Left renal pelvis (tissue), 4 donors: ENCODE data around the gene ZNF689. TPM values are rescaled to one million over a fixed set of nuclear protein-coding genes. Genes with fewer than 3 reads are reported as not detected.

Experiments used
- DNase-seq, 4 donors: peaks; one replicate each; pipeline ENCODE4 v3.0.0-alpha.2; 2013; ENCODE audit warnings: low read depth in 4 of 4, low spot score in 3 of 4
- polyA plus RNA-seq, 4 donors: library from polyadenylated mRNA; unstranded; fragments of 120-200 nt; gene quantifications; one replicate each; pipeline ENCODE4 v1.2.1, GENCODE V29; 2013; ENCODE audit not compliant: insufficient read length in 4 of 4

The ZNF689 gene
- 10 to 100 TPM; 10.6 to 14.6 (median 13.2) TPM for polyA plus RNA-seq

GRCh38 chr16:30609926-30610839 is at the start of gene ZNF689:
Gene ZNF689 (minus strand): TSS chr16:30610389. CDS start chr16:30610041, 348 bp downstream.
- peak; percentile 95 to 99 (median 98) for DNase-seq

DNA sequence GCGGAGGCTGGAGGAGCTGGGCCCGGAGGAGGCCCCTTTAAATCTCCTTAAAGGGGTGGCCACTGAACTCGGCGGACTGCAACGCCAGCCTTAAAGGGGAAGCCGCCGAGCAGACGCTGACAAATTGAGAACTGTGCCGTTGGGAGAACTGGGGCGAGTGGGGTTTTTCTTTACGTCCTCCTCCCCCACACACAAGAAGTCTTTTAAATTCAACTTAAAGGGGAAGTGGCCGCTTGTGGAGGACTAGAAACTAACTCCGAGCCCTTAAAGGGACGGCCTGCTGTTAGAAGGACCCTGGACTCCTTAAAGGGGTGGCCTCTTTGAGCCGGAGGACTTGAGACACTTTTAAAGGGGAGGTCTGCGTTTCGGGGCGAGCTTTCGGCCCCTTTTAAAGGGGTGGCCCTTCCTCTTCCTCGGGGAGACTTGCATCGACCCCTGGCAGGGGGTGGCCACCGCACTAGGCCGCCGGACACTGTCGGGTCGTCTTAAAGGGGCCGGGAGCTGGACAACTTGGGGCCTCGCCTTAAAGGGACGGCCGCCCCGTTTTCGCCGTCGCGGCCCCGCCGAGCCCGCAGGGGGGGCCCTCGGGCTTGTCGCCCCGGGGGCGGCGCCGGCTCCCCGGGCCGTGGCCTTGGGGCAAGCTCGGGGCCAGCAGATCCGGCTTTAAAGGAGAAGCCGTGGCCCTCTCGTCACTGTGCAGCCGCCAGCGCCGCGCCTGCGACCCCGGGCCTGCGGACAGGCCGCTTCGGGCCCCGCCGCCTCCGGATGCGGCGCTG is 48.7 kb upstream of the ZNF689 start:
- peak in 3 of 4 donors; percentile 88 to 95 (median 90) for DNase-seq

DNA sequence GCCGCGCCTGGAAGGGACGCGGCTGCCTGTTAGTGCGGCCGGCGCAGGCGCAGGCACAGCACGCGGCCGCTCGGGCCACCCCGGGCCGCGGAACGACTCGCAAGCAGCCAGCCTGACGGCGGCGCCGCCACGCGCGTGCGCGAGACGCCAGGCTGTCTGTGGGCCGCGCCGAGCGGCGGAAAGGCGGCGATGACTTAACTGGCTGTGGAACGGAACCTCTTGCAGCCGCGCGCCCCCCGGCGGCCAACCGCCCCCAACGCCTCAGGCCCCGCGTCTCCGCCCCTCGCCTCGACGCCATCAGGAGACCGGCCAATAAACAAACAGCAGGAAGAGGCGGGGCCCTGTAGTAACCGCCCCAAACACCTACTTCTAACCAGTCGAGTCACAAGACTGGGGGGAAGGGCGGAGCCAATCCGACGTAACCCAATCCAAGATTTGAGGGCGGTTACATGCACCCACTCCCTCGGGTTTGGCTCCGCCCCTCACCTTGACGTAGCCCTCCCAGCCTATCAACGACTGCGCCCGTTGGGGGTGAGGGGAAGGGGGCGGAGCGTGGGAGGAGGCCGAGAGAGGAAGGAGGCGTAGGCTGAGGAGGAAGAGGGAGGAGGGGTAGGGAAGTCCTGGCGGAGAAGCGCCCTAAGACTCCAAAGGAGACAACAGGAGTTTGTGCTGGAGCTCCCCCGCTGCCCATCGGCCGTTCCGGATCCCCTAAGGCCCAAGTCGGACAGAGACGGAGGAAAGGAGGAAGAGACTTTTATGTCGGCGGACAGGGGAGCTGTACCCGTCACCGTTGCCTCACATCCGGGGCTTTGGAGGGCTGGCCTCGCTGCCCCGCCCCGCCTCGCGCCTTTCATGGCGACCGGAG is 47.9 kb upstream of the ZNF689 start, which contains the start of gene FBRS:
Gene FBRS (plus strand): TSS at position 566 of the 865 bp plus-strand sequence. CDS start 1,088 bp downstream, outside the sequence.
- DNase-seq: peak; percentile 100

DNA sequence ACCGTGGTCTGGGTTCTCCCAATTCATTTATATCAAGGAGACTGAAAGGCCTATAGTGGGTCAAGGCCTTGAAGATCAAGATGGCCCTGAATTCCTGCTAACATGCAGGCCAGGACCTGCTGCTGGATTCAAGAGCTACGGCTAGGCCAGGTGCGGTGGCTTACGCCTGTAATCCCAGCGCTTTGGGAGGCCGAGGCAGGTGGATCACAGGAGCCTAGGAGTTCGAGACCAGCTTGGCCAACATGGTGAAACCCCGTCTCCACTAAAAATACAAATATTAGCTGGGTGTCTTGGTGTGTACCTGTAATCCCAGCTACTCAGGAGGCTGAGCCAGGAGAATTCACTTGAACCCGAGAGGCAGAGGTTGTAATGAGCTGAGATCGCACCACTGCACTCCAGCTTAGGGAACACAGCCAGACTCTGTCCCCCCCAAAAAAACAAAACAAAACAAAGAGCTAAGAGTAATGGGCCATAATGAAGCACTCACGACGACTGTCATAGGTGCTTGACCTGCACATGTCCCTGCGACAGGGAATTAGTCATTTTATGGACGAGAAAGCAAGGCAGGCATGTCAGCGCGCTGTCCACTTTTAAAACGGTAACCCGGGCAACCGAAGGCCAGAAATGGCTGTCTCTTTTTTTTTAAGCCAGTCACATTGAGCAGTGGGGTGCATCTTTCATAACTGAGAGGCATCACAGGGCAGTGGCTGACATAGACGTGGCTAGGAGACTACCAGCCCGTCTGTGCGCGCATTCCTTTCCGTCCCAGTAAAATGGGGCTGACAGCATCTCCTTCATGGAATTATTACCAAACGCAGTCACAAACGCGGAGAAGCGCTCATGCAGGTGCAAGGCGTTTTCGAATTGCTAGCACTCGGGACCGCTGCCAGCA is 47.0 kb upstream of the ZNF689 start:
- DNase-seq: no peak

- DNase-seq: no peak
These were observed 46.2 kb upstream of the ZNF689 start for GRCh38 chr16:30656388-30656787.

DNA sequence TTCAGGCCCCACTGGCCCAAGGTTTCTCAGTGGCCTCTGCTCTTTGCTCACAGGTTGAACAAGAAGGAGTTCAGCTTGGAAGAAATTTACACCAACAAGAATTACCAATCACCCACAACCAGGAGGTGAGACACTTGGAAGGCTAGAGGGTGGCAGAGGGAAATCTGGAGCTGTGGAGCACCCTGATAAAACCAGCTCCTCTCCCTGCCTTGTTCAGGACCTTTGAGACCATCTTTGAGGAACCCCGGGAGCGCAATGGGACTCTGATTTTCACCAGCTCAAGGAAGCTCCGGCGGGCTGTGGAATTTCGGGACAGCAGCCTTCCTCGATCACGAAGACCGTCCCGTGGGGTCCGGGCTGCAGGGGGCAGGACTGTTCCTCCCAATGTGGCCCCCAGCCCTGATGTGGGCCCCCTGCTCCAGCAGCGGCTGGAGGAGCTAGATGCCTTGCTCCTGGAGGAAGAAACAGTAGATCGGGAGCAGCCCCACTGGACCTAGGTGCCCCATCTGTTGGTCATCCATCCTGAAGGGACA is 45.7 kb upstream of the ZNF689 start:
- no peak for DNase-seq

DNA sequence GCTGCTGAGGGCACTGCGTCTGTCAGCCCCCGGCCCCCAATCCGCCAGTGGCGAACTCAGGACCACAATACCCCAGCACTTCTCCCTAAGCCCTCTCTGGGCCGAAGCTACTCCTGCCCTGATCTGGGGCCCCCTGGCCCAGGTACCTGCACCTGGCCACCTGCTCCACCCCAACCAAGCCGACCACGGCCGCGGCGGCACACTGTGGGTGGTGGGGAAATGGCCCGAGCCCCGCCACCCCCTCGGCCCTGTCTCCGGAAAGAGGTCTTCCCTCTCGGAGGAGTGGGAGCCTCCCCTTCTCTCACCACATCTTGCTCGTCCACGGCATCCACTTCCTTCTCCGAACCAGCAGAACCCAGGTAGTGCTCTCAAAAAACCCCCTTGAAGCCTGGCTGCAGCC is 44.7 kb upstream of the ZNF689 start:
- DNase-seq: no peak

DNA sequence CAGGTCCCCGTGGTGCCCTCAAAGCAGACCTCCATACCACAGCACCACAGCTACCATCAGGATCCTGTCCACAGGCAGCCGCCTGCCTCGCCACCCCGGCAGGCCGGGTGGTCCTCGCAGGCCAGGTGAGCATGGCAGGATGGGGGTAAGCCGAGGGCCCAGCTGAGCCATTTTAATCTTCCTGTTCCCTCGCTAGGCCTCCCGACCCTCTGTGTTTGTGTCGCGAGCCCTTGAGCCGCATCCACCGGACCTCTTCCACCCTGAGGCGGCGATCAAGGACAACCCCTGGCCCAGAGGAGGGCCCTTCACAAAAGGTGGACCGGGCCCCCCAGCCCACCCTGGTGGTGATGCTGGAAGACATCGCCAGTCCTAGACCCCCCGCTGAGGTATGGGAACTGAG is 42.5 kb upstream of the ZNF689 start:
- DNase-seq: no peak

DNA sequence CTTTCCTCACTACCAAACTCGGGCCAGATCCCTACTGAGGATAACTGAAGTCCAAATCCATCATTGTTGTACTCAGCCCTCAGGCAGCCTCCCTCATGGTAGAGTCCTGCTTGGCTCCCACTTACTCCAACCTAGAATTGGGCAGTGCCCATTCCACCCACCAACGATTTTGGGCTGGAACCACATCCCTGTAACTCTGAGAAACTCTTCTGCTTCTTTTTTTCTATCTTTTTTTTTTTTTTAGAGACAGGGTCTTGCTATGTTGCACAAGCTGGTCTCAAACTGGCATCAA is 41.8 kb upstream of the ZNF689 start:
- DNase-seq: no peak

GRCh38 chr16:30651124-30652004 is 41.2 kb upstream of the ZNF689 start:
- peak in 1 of 4 donors; percentile 29 for DNase-seq

GRCh38 chr16:30650369-30651123 is 40.4 kb upstream of the ZNF689 start, which contains the start of gene PRR14:
Gene PRR14 (plus strand): TSS chr16:30650960. CDS start chr16:30651646, 686 bp downstream.
- peak; percentile 99 to 100 (median 100) for DNase-seq

DNA sequence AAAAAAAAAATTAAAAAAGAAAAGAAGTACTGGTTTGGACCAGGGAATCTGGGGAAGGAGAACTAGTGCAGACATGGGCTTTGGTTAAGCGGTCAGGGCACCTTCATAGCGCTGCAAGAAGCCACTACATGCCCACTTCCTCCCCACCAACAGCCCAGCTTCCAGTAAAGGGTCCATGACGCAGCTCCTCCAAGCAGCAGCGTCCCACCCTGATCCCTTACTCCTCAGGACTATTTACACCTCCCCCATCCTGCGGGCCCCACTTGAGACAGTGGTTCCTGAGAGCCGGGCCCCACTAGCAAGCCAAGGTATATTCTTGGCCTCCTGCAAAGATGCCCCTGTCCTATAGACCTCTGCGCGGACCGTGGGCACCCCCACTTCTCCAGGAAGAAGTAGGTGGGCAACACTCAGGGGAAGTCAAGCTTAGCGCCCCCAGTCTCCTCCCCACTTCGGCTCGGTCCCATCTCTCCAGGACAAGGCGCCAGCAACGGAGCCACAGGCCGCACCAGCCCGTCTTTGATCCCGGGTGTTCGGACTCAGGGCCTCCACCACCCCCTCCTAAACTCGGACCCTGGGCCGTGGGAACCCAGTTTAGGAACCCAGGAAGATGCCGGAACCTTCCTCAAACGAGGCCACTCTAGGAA is 39.7 kb upstream of the ZNF689 start:
- no peak for DNase-seq

GRCh38 chr16:30647274-30647571 is 37.0 kb upstream of the ZNF689 start:
- no peak for DNase-seq

- DNase-seq: no peak
These were observed 35.5 kb upstream of the ZNF689 start for GRCh38 chr16:30645727-30646126.

DNA sequence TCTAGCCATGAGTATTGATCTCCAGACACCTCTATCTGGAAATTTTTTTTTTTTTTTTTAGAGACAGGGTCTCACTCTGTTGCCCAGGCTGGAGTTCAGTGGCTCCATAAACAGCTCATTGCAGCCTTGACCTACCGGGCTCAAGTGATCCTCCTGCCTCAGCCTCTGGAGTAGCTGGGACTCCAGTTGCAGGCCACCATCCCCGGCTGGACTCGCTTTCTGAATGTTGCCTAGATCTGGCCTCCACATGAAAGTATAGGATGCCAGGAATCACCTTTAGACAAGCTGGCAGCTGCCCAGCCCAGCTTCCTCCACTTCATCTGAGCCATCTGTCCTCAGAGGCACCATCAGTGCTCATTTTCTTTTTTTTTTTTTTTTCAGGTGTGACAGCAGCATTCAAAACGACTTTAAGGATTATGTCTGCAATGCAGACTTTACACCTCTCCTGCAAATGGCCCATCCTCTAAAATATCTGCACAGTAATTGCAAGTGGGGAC is 34.2 kb upstream of the ZNF689 start:
- no peak for DNase-seq

DNA sequence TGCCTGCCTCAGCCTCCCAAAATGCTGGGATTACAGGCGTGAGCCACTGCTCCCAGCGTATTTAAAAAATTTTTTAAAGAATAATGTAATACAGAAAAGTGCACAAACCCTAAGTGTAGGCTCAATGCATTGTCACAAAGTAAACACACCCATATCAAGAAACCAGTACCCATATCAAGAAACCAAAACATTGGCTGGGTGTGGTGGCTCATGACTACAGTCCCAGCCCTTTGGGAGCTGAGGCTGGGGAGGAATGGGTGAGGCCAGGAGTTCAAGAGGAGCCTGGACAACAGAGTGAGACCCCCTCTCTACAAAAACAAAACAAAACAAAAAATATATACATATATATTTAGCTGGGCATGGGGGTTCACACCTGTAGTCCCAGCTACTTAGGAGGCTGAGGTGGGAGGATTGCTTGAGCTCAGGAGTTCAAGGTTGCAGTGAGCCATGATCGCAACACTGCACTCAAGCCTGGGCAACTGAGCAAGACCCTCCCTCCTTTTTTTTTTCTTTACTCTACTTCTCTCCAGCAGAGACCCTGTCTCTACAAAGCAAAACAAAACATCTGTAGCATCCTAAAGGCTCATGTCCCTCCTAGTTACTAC is 31.3 kb upstream of the ZNF689 start:
- DNase-seq: no peak

- no peak for DNase-seq
These were observed 27.8 kb upstream of the ZNF689 start for GRCh38 chr16:30637944-30638343.
